Adrenal gland (tissue), 5 donors: Measurements from ENCODE around the gene FAM162A.

Source experiments
- POLR2A ChIP-seq, 2 donors: fragments of 450-650 bp; IDR thresholded peaks; one replicate each; pipeline ENCODE4 v1.6.1; 2017; ENCODE audit warnings: antibody characterized with exemption in 2 of 2, mild to moderate bottlenecking in 2 of 2, moderate library complexity in 1 of 2
- TF ChIP-seq, protein P1 (sequence below), 6 experiments: fragments of 450-650 bp in 4 of 6; fragments of 200-600 bp in 2 of 6; sonication (generic) in 1 of 6; IDR thresholded peaks; 1 replicate in 5 of 6; 2 replicates in 1 of 6; pipeline versions ENCODE4 v1.5.1 to v1.8.0; 2016 to 2021; ENCODE audit warnings: antibody characterized with exemption in 6 of 6, mild to moderate bottlenecking in 2 of 6, moderate library complexity in 1 of 6
- donor health status: DM: no; HTN: no; CAD: no.

DNA sequence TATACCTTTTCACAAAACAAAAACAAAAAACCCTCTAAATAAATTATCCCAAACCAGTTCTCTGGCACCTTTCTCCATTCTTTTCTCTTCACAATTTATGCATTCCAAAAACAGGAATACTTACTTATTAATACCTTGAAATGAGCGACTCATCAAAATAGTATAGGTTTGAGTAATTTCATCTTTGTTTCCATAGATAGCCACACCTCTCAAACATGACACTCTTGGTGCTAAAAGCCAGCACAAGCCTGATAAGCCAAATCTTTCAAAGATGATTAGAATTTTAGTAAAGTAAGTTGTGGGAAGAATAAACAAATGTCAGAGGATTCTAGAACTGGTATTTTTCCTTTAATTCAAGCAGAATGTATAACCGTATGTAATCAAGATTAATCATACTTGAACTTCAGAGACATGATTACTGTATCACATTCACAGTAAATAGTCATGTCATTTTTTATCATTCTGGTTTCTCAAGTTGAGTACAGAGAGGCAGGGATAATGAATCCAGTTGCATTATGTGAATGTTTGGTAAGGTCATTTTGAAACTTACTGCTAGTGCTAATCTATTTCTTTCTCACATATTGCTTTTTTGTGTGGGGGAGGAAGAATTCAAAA lies 44.0 kb downstream of the FAM162A start:
- TF ChIP-seq, protein P1, sequence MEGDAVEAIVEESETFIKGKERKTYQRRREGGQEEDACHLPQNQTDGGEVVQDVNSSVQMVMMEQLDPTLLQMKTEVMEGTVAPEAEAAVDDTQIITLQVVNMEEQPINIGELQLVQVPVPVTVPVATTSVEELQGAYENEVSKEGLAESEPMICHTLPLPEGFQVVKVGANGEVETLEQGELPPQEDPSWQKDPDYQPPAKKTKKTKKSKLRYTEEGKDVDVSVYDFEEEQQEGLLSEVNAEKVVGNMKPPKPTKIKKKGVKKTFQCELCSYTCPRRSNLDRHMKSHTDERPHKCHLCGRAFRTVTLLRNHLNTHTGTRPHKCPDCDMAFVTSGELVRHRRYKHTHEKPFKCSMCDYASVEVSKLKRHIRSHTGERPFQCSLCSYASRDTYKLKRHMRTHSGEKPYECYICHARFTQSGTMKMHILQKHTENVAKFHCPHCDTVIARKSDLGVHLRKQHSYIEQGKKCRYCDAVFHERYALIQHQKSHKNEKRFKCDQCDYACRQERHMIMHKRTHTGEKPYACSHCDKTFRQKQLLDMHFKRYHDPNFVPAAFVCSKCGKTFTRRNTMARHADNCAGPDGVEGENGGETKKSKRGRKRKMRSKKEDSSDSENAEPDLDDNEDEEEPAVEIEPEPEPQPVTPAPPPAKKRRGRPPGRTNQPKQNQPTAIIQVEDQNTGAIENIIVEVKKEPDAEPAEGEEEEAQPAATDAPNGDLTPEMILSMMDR (IDR thresholded peaks at IDR 0.05), result no peak
- TF ChIP-seq POLR2A (IDR thresholded peaks at IDR 0.05), result no peak
